Activated CD4-positive, alpha-beta T cell treated with anti-CD3 and anti-CD28 coated beads, Interleukin-2, amount 10 ng/mL, durations not matched to agents 24 days and 14 days (primary cell): ENCODE results near the gene VGF. TPM values are rescaled to one million over a fixed set of nuclear protein-coding genes. Genes with fewer than 3 reads are reported as not detected.
"Not testable (repeated sequence)": the region's sequence is repeated elsewhere in the genome, so short reads cannot be mapped to it uniquely, and the experiment has no call there.

Experiments
- DNase-seq: peaks from one replicate; pipeline ENCODE4 v3.0.0; 2022
- H3K27ac Mint-ChIP-seq: one replicate; pipeline ENCODE4 v1.8.0; 2022; ENCODE audit warnings: mild to moderate bottlenecking, mixed read lengths
- H3K27me3 Mint-ChIP-seq: one replicate; pipeline ENCODE4 v1.8.0; 2022; ENCODE audit warnings: mixed read lengths
- H3K36me3 Mint-ChIP-seq: one replicate; pipeline ENCODE4 v1.8.0; 2022; ENCODE audit warnings: low read depth, mild to moderate bottlenecking, mixed read lengths
- H3K4me1 Mint-ChIP-seq: one replicate; pipeline ENCODE4 v1.8.0; 2021; ENCODE audit warnings: mixed read lengths
- H3K4me3 Mint-ChIP-seq: one replicate; pipeline ENCODE4 v1.8.0; 2022; ENCODE audit warnings: mild to moderate bottlenecking, moderate library complexity, mixed read lengths
- H3K9me3 Mint-ChIP-seq: one replicate; pipeline ENCODE4 v1.8.0; 2021; ENCODE audit warnings: mixed read lengths
- intact Hi-C: fragments of 100-400 bp; cut with micrococcal nuclease; formaldehyde crosslinking; loops from one replicate; pipeline ENCODE4 v1.15.1; 2023
- total RNA-seq: library from RNA; stranded (reverse); gene quantifications from 2 replicates; pipeline ENCODE4 v1.2.3, GENCODE V29; 2022

Gene VGF
- total RNA-seq, 1 donor from 2014 or later, result 0.23 TPM

GRCh38 chr7:101129603-101130117 is 35.7 kb downstream of the VGF start:
- Mint-ChIP-seq H3K27ac (peak overlapping the region; percentile 40), H3K4me1 (peaks cover 41% of the 10 kb centered on the region), H3K9me3 (no peaks in the 10 kb centered on the region), H3K36me3 (no peaks in the 10 kb centered on the region), H3K4me3 (no peak overlapping the region), H3K27me3 (peaks cover 47% of the 10 kb centered on the region)
- intact Hi-C loops, result no loop called here
- DNase-seq, result no peak

GRCh38 chr7:101128040-101128834 is 37.1 kb downstream of the VGF start:
- Mint-ChIP-seq H3K36me3 (no peaks in the 10 kb centered on the region), H3K27me3 (peaks cover 44% of the 10 kb centered on the region), H3K9me3 (no peaks in the 10 kb centered on the region), H3K4me1 (peaks cover 38% of the 10 kb centered on the region), H3K4me3 (no peak overlapping the region), H3K27ac (no peak overlapping the region)
- intact Hi-C loops, result no loop called here
- no peak for DNase-seq

GRCh38 chr7:101127460-101128039 is 37.8 kb downstream of the VGF start:
- H3K4me1 Mint-ChIP-seq, result peaks cover 40% of the 10 kb centered on the region
- no peaks in the 10 kb centered on the region for H3K36me3 Mint-ChIP-seq
- DNase-seq, result no peak
- no peaks in the 10 kb centered on the region for H3K9me3 Mint-ChIP-seq
- H3K27ac Mint-ChIP-seq, result peak overlapping the region; percentile 4
- H3K27me3 Mint-ChIP-seq, result peaks cover 47% of the 10 kb centered on the region
- intact Hi-C loops, result no loop called here
- peak overlapping the region; percentile 56 for H3K4me3 Mint-ChIP-seq

GRCh38 chr7:101126651-101127459 is 38.5 kb downstream of the VGF start, which contains the start of gene SERPINE1:
SERPINE1 (plus strand) TSS chr7:101127104; CDS start chr7:101128394, 1,290 bp downstream.
- Mint-ChIP-seq H3K36me3 (no peaks in the 10 kb centered on the region), H3K27me3 (peaks cover 50% of the 10 kb centered on the region), H3K9me3 (no peaks in the 10 kb centered on the region), H3K27ac (peak within 1 kb of the TSS; percentile 56), H3K4me1 (peaks cover 46% of the 10 kb centered on the region), H3K4me3 (peak within 1 kb of the TSS; percentile 56)
- intact Hi-C loops, result no loop called here
- peak; percentile 88 for DNase-seq

GRCh38 chr7:101125989-101126650 is 39.2 kb downstream of the VGF start:
- Mint-ChIP-seq H3K27ac (peak overlapping the region; percentile 56), H3K9me3 (no peaks in the 10 kb centered on the region), H3K27me3 (peaks cover 51% of the 10 kb centered on the region), H3K4me1 (peaks cover 49% of the 10 kb centered on the region), H3K36me3 (no peaks in the 10 kb centered on the region), H3K4me3 (peak overlapping the region; percentile 56)
- intact Hi-C loops, result no loop called here
- peak; percentile 62 for DNase-seq

- intact Hi-C loops, result loop anchor here (1.0 kb wide), 1 partner anchor 13 kb away; no protein-coding TSS in a partner anchor
- H3K9me3 Mint-ChIP-seq, result no peaks in the 10 kb centered on the region
- H3K4me3 Mint-ChIP-seq, result peak overlapping the region; percentile 55
- H3K27me3 Mint-ChIP-seq, result peaks cover 46% of the 10 kb centered on the region
- H3K27ac Mint-ChIP-seq, result peak overlapping the region; percentile 67
- DNase-seq, result peak; percentile 75
- no peaks in the 10 kb centered on the region for H3K36me3 Mint-ChIP-seq
- peaks cover 49% of the 10 kb centered on the region for H3K4me1 Mint-ChIP-seq
Observed at GRCh38 chr7:101124376-101125056, 40.9 kb downstream of the VGF start.

- intact Hi-C loops, result loop anchor here (1.0 kb wide), 1 partner anchor 14 kb away; no protein-coding TSS in a partner anchor
- DNase-seq, result no peak
Observed at GRCh38 chr7:101123703-101124068, 41.7 kb downstream of the VGF start.

GRCh38 chr7:101122933-101123702 is 42.3 kb downstream of the VGF start:
- Mint-ChIP-seq H3K27ac (no peak overlapping the region), H3K27me3 (peaks cover 42% of the 10 kb centered on the region), H3K4me3 (no peak overlapping the region), H3K36me3 (no peaks in the 10 kb centered on the region), H3K4me1 (peaks cover 46% of the 10 kb centered on the region), H3K9me3 (no peaks in the 10 kb centered on the region)
- intact Hi-C loops, result no loop called here
- DNase-seq, result no peak

More at GRCh38 chr7:101123703-101124068, 41.7 kb downstream of the VGF start:
- H3K27me3 Mint-ChIP-seq, result peaks cover 46% of the 10 kb centered on the region
- H3K27ac Mint-ChIP-seq, result no peak overlapping the region
- H3K36me3 Mint-ChIP-seq, result no peaks in the 10 kb centered on the region
- peaks cover 48% of the 10 kb centered on the region for H3K4me1 Mint-ChIP-seq
- H3K4me3 Mint-ChIP-seq, result no peak overlapping the region
- H3K9me3 Mint-ChIP-seq, result no peaks in the 10 kb centered on the region

- Mint-ChIP-seq H3K4me1 (peaks cover 39% of the 10 kb centered on the region), H3K4me3 (peak overlapping the region; percentile 70), H3K27ac (peak overlapping the region; percentile 54), H3K36me3 (no peaks in the 10 kb centered on the region), H3K9me3 (no peaks in the 10 kb centered on the region), H3K27me3 (peaks cover 33% of the 10 kb centered on the region)
- intact Hi-C loops, result no loop called here
- DNase-seq, result peak; percentile 60
Observed at GRCh38 chr7:101121991-101122932, 43.1 kb downstream of the VGF start.

GRCh38 chr7:101121631-101121990 is 43.8 kb downstream of the VGF start:
- Mint-ChIP-seq H3K4me3 (peak overlapping the region; percentile 70), H3K4me1 (peaks cover 32% of the 10 kb centered on the region), H3K27me3 (peaks cover 27% of the 10 kb centered on the region)
- intact Hi-C loops, H3K36me3 Mint-ChIP-seq, DNase-seq, H3K27ac Mint-ChIP-seq, H3K9me3 Mint-ChIP-seq: not testable (repeated sequence)

- Mint-ChIP-seq H3K4me1 (peaks cover 22% of the 10 kb centered on the region), H3K4me3 (no peak overlapping the region), H3K27ac (no peak overlapping the region), H3K9me3 (no peaks in the 10 kb centered on the region), H3K27me3 (peaks cover 23% of the 10 kb centered on the region), H3K36me3 (no peaks in the 10 kb centered on the region)
- intact Hi-C loops, result no loop called here
- DNase-seq, result no peak
Observed at GRCh38 chr7:101120315-101120714, 45.1 kb downstream of the VGF start.
